ENCODE results near the gene IGF2R.

GRCh38 chr6:160000280-160000704 is 31.4 kb downstream of the IGF2R start:
- TF ChIP-seq EZH2 (IDR thresholded peaks at IDR 0.05; ENCODE audit: low read length) (no peak), CTCF (optimal IDR thresholded peaks at IDR 0.05 in 1 of 3, IDR thresholded peaks at IDR 0.05 in 1 of 3, conservative IDR thresholded peaks at IDR 0.05 in 1 of 3; ENCODE audit: extremely low read depth in 1 of 3, insufficient read depth in 2 of 3, low read length in 3 of 3) (no peak)

Data from keratinocyte (primary cell).